Activated T-helper 2 cell treated with anti-CD3 and anti-CD28 coated beads, Interferon-gamma antibody, Interleukin-2, Interleukin-4, amounts not matched to agents 10 μg/mL and 5 μg/mL and 100 μg/mL, durations not matched to agents 14 hours and 24 hours and 36 hours (primary cell): ENCODE results near the gene ATF6B. TPM values are rescaled to one million over a fixed set of nuclear protein-coding genes. Genes with fewer than 3 reads are reported as not detected.
"Not testable (repeated sequence)": the region's sequence is repeated elsewhere in the genome, so short reads cannot be mapped to it uniquely, and the experiment has no call there.

ENCODE experiments used
- DNase-seq: peaks from one replicate; pipeline ENCODE4 v3.0.0; 2021; ENCODE audit warnings: low spot score
- H3K27ac Mint-ChIP-seq: one replicate; pipeline ENCODE4 v1.8.0; 2021; ENCODE audit warnings: mixed read lengths
- H3K27me3 Mint-ChIP-seq: one replicate; pipeline ENCODE4 v1.8.0; 2021; ENCODE audit warnings: low read depth, mixed read lengths
- H3K36me3 Mint-ChIP-seq: one replicate; pipeline ENCODE4 v1.8.0; 2021; ENCODE audit warnings: low read depth, mixed read lengths
- H3K4me1 Mint-ChIP-seq: one replicate; pipeline ENCODE4 v1.8.0; 2021; ENCODE audit warnings: low read depth, mixed read lengths
- H3K4me3 Mint-ChIP-seq: one replicate; pipeline ENCODE4 v1.8.0; 2021; ENCODE audit warnings: low read depth, mild to moderate bottlenecking, moderate library complexity, mixed read lengths
- H3K9me3 Mint-ChIP-seq: one replicate; pipeline ENCODE4 v1.8.0; 2021; ENCODE audit warnings: mixed read lengths
- intact Hi-C: fragments of 100-400 bp; cut with micrococcal nuclease; formaldehyde crosslinking; loops from one replicate; pipeline ENCODE4 v1.15.1; 2023
- total RNA-seq: library from RNA; stranded (reverse); gene quantifications from 2 replicates; pipeline ENCODE4 v1.2.3, GENCODE V29; 2022

Gene ATF6B
- total RNA-seq, 1 donor from 2014 or later, result 91.2 TPM

DNA sequence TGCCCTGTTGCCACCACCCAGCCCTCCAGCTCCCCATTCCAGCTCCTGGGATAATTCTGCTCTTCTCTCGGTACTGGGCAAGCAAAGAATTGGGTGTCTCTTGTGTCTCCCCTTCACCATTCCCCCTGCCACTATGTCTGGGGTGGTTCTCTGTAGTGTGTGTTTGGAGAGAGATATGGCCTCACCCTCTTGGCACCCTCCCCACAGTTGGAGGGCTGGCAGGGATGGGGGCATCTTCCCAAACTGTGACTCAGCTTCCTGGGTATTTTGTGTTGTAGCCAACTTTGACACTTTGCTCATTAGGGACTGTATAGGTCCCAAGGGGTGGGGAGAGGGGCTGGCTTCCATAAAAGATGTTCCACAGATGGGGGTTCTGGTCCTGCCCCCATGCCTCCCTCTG lies 20.6 kb downstream of the ATF6B start:
- Mint-ChIP-seq H3K27ac (no peak overlapping the region), H3K27me3 (peaks cover 20% of the 10 kb centered on the region), H3K36me3 (peaks cover 3% of the 10 kb centered on the region), H3K9me3 (no peaks in the 10 kb centered on the region), H3K4me3 (no peak overlapping the region), H3K4me1 (peaks cover 1% of the 10 kb centered on the region)
- intact Hi-C loops, result no loop called here
- no peak for DNase-seq

DNA sequence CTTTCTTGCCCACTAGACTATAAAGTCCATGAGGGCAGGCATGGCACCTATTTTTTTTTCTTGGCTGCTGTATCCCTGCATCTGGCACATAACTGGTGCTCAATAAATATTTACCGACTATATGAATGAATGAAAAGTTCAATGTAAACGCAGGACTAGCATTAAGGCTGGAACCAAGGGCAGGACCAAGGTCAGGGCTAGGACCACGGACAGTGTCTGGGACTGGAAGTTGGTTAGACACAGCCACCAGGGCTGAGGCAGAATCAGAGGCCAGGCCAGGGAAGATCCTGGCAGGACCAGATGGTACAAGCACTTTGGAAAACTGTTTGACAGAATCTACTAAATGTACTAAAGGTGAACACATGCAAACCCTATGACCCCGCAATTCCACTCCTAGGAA lies 22.6 kb downstream of the ATF6B start:
- Mint-ChIP-seq H3K4me1 (peaks cover 1% of the 10 kb centered on the region), H3K27me3 (peaks cover 20% of the 10 kb centered on the region), H3K27ac (no peak overlapping the region), H3K4me3 (no peak overlapping the region), H3K36me3 (no peaks in the 10 kb centered on the region), H3K9me3 (no peaks in the 10 kb centered on the region)
- intact Hi-C loops, result no loop called here
- DNase-seq, result no peak

DNA sequence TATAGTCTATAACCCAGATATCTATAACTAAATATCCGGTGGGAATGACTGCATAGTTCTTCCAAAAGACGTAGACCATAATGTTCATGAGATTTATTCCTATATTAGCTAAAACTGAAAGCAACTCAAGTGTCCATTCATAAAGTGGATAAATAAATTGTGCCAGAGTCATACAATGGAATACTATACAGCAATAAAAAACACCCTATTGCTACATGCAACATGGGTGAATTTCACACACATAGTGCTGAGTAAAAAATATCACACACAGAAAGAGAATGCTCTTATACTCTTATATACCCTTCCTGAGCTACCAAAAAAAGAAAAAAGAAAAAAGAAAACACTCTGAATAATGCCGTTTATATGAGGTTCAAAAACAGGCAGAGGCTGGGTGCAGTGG lies 25.8 kb downstream of the ATF6B start:
- Mint-ChIP-seq H3K4me3 (no peak overlapping the region), H3K36me3 (no peaks in the 10 kb centered on the region), H3K4me1 (no peaks in the 10 kb centered on the region), H3K9me3 (no peaks in the 10 kb centered on the region), H3K27me3 (peaks cover 24% of the 10 kb centered on the region), H3K27ac (no peak overlapping the region)
- DNase-seq, result no peak
- intact Hi-C loops, result no loop called here

- H3K36me3 Mint-ChIP-seq, DNase-seq, H3K9me3 Mint-ChIP-seq, H3K4me1 Mint-ChIP-seq, H3K27ac Mint-ChIP-seq, intact Hi-C loops, H3K4me3 Mint-ChIP-seq: not testable (repeated sequence)
- peaks cover 33% of the 10 kb centered on the region for H3K27me3 Mint-ChIP-seq
Measured at GRCh38 chr6:32100251-32100650, 27.8 kb downstream of the ATF6B start.

GRCh38 chr6:32097364-32097763 lies 30.7 kb downstream of the ATF6B start:
- no peak overlapping the region for H3K4me3 Mint-ChIP-seq
- DNase-seq, result no peak
- no peaks in the 10 kb centered on the region for H3K4me1 Mint-ChIP-seq
- H3K27me3 Mint-ChIP-seq, result peaks cover 41% of the 10 kb centered on the region
- no peaks in the 10 kb centered on the region for H3K9me3 Mint-ChIP-seq
- no peak overlapping the region for H3K27ac Mint-ChIP-seq
- H3K36me3 Mint-ChIP-seq, result no peaks in the 10 kb centered on the region
- intact Hi-C loops, result no loop called here

DNA sequence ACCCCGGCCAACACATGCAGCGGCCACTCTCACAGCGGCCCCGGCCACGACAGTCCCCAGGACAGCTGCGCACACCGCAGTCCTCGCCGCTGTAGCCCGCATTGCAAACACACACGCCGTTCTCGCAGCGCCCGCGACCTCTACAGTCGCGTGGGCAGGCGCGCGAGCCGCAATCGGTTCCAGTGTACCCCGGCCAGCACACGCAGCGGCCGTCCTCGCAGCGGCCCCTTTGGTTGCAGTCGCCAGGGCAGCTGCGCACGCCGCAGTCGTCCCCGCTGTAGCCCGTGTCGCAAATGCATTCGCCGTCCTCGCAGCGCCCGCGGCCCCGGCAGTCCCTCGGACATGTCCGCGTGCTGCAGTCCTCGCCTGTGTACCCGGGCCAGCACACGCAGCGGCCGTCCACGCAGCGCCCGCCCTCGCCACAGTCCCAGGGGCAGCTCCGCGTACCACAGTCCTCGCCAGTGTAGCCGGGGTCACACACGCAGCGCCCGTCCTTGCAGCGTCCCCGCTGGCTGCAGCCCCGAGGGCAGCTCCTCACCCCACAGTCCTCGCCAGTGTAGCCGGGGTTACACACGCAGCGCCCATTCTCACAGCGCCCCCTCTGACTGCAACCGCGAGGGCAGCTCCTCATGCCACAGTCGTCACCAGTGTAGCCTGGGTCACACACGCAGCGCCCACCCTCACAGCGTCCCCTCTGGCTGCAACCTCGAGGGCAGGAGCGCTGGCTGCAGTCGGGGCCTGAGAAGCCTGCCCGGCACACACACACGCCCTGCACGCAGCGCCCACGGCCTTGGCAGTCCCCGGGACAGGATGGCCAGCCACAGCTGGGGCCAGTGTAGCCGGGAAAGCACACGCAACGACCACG lies 31.4 kb downstream of the ATF6B start:
- Mint-ChIP-seq H3K36me3 (no peaks in the 10 kb centered on the region), H3K27me3 (peaks cover 49% of the 10 kb centered on the region), H3K4me1 (no peaks in the 10 kb centered on the region), H3K27ac (no peak overlapping the region), H3K4me3 (no peak overlapping the region), H3K9me3 (no peaks in the 10 kb centered on the region)
- DNase-seq, result no peak
- intact Hi-C loops, result no loop called here

GRCh38 chr6:32096087-32096393 lies 32.0 kb downstream of the ATF6B start:
- no peak for DNase-seq
- H3K27ac Mint-ChIP-seq, result no peak overlapping the region
- H3K4me3 Mint-ChIP-seq, result no peak overlapping the region
- peaks cover 49% of the 10 kb centered on the region for H3K27me3 Mint-ChIP-seq
- intact Hi-C loops, result no loop called here
- no peaks in the 10 kb centered on the region for H3K36me3 Mint-ChIP-seq
- H3K9me3 Mint-ChIP-seq, result no peaks in the 10 kb centered on the region
- no peaks in the 10 kb centered on the region for H3K4me1 Mint-ChIP-seq

GRCh38 chr6:32095338-32096086 lies 32.5 kb downstream of the ATF6B start:
- peaks cover 53% of the 10 kb centered on the region for H3K27me3 Mint-ChIP-seq
- H3K4me1 Mint-ChIP-seq, result no peaks in the 10 kb centered on the region
- intact Hi-C loops, result no loop called here
- DNase-seq, result no peak
- H3K27ac Mint-ChIP-seq, result no peak overlapping the region
- H3K9me3 Mint-ChIP-seq, result no peaks in the 10 kb centered on the region
- no peak overlapping the region for H3K4me3 Mint-ChIP-seq
- H3K36me3 Mint-ChIP-seq, result no peaks in the 10 kb centered on the region

- Mint-ChIP-seq H3K36me3 (no peaks in the 10 kb centered on the region), H3K9me3 (no peaks in the 10 kb centered on the region), H3K4me1 (no peaks in the 10 kb centered on the region), H3K27me3 (peaks cover 56% of the 10 kb centered on the region), H3K4me3 (no peak overlapping the region), H3K27ac (no peak overlapping the region)
- DNase-seq, result no peak
- intact Hi-C loops, result no loop called here
Measured at GRCh38 chr6:32092760-32093497, 35.1 kb downstream of the ATF6B start.

GRCh38 chr6:32089082-32089828 lies 38.8 kb downstream of the ATF6B start:
- no peaks in the 10 kb centered on the region for H3K36me3 Mint-ChIP-seq
- H3K4me3 Mint-ChIP-seq, result no peak overlapping the region
- peaks cover 58% of the 10 kb centered on the region for H3K27me3 Mint-ChIP-seq
- intact Hi-C loops, result no loop called here
- H3K27ac Mint-ChIP-seq, result no peak overlapping the region
- no peaks in the 10 kb centered on the region for H3K9me3 Mint-ChIP-seq
- H3K4me1 Mint-ChIP-seq, result peaks cover 10% of the 10 kb centered on the region
- no peak for DNase-seq

DNA sequence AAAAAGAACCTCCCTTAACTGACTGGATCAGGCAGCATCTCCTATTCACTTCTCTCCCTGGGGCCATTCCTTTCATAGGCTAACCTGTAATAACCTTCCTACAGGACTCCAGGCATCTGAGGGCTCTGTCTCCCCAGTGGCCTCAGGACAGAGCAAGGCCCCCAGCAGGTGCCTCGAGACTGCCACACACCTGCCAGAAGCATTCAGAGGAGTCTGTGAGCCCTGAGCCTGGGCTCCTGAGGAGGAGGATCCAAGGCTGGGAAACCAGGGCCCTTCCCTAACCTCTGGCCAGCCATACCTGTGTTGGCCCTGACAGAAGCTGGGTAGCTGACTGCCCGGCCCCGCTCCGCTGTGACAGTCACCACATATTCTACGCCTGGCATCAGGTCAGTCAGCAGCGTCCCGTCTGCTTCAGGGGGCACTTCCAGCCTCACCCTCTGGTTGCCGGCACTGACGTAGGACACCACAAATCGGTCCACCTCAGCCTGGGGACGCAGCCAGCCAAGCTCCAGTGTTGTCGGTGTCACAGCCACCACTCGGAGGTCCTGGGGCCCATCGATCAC lies 39.5 kb downstream of the ATF6B start:
- Mint-ChIP-seq H3K27me3 (peaks cover 60% of the 10 kb centered on the region), H3K9me3 (no peaks in the 10 kb centered on the region), H3K36me3 (no peaks in the 10 kb centered on the region), H3K4me1 (peaks cover 10% of the 10 kb centered on the region), H3K4me3 (no peak overlapping the region), H3K27ac (no peak overlapping the region)
- DNase-seq, result no peak
- intact Hi-C loops, result no loop called here
